KMS-11 (cell line): ENCODE measurements around the gene DDX54.

Source experiments
- H2AFZ ChIP-seq: fragments of 200-600 bp; sonication (generic); 2 replicates; pipeline ENCODE4 v1.6.1; 2016; ENCODE audit warnings: antibody characterized with exemption, mixed run types, low read depth
- H3K27ac ChIP-seq: fragments of 200-600 bp; sonication (generic); 2 replicates; pipeline ENCODE4 v1.6.1; 2016; ENCODE audit warnings: mild to moderate bottlenecking, mixed run types
- H3K27me3 ChIP-seq: fragments of 200-600 bp; sonication (generic); 2 replicates; pipeline ENCODE4 v1.6.1; 2017; ENCODE audit warnings: mild to moderate bottlenecking, low read depth, mixed run types, moderate library complexity; ENCODE audit not compliant: insufficient read depth
- H3K36me3 ChIP-seq: fragments of 200-600 bp; sonication (generic); 2 replicates; pipeline ENCODE4 v1.6.1; 2017; ENCODE audit warnings: mild to moderate bottlenecking, mixed run types; ENCODE audit not compliant: insufficient read depth
- H3K4me1 ChIP-seq: fragments of 200-600 bp; sonication (generic); 2 replicates; pipeline ENCODE4 v1.6.1; 2016; ENCODE audit warnings: mild to moderate bottlenecking, low read depth, mixed run types; ENCODE audit not compliant: poor library complexity, severe bottlenecking
- H3K4me2 ChIP-seq: fragments of 200-600 bp; sonication (generic); 2 replicates; pipeline ENCODE4 v1.7.0; 2016; ENCODE audit warnings: mild to moderate bottlenecking, mixed run types
- H3K4me3 ChIP-seq: fragments of 200-600 bp; sonication (generic); IDR thresholded peaks from 2 replicates; pipeline ENCODE4 v1.6.1; 2017; ENCODE audit warnings: low read depth, low read length, mixed read lengths; ENCODE audit not compliant: insufficient read depth
- H3K79me2 ChIP-seq: fragments of 200-600 bp; sonication (generic); 2 replicates; pipeline ENCODE4 v1.6.1; 2016; ENCODE audit warnings: low read depth, mixed run types; ENCODE audit not compliant: insufficient read depth
- H3K9ac ChIP-seq: fragments of 200-600 bp; sonication (generic); 2 replicates; pipeline ENCODE4 v1.6.1; 2016; ENCODE audit warnings: mild to moderate bottlenecking, mixed run types
- H4K20me1 ChIP-seq: fragments of 200-600 bp; sonication (generic); 2 replicates; pipeline ENCODE4 v1.6.1; 2016; ENCODE audit warnings: mild to moderate bottlenecking, mixed run types; ENCODE audit not compliant: insufficient read depth
- CTCF ChIP-seq: fragments of 200-600 bp; sonication (generic); conservative IDR thresholded peaks from 2 replicates; pipeline ENCODE4 v1.6.1; 2017; ENCODE audit warnings: low read depth, mild to moderate bottlenecking, antibody characterized with exemption, low read length, moderate library complexity, mixed read lengths

The DDX54 gene

GRCh38 chr12:113185180-113186032, at the start of gene DDX54, which contains the start of gene RITA1:
TSS of gene DDX54 (minus strand) at chr12:113185478. CDS start at chr12:113185451, 27 bp downstream.
TSS of gene RITA1 (plus strand) at chr12:113185721. CDS start at chr12:113186747, 1,026 bp downstream.
- Histone ChIP-seq H3K36me3 (no peaks in the 10 kb centered on the region), H3K27ac (peak within 1 kb of the TSS; percentile 95), H3K4me2 (peak within 1 kb of the TSS; percentile 63), H3K9ac (peak within 1 kb of the TSS; percentile 98), H3K4me1 (peaks cover 25% of the 10 kb centered on the region), H2AFZ (peak within 1 kb of the TSS; percentile 71), H3K79me2 (peaks cover 30% of the 10 kb centered on the region), H3K4me3 (no peak within 1 kb of the TSS), H4K20me1 (no peaks in the 10 kb centered on the region), H3K27me3 (no peaks in the 10 kb centered on the region)
- TF ChIP-seq CTCF: no peak

- Histone ChIP-seq H4K20me1 (no peaks in the 10 kb centered on the region), H3K4me1 (peaks cover 6% of the 10 kb centered on the region), H3K36me3 (no peaks in the 10 kb centered on the region), H3K27me3 (no peaks in the 10 kb centered on the region), H2AFZ (no peak overlapping the region), H3K9ac (no peak overlapping the region), H3K27ac (no peak overlapping the region), H3K4me2 (no peak overlapping the region), H3K4me3 (no peak overlapping the region), H3K79me2 (no peaks in the 10 kb centered on the region)
- no peak for TF ChIP-seq CTCF
Measured at GRCh38 chr12:113234483-113234882, 49.2 kb upstream of the DDX54 start.

GRCh38 chr12:113233967-113234366, 48.7 kb upstream of the DDX54 start:
- Histone ChIP-seq H2AFZ (no peak overlapping the region), H3K27ac (no peak overlapping the region), H3K9ac (no peak overlapping the region), H3K4me3 (no peak overlapping the region), H3K36me3 (no peaks in the 10 kb centered on the region), H3K4me2 (no peak overlapping the region), H3K4me1 (peaks cover 11% of the 10 kb centered on the region), H4K20me1 (no peaks in the 10 kb centered on the region), H3K27me3 (no peaks in the 10 kb centered on the region), H3K79me2 (no peaks in the 10 kb centered on the region)
- no peak for TF ChIP-seq CTCF

GRCh38 chr12:113232840-113233585, 47.7 kb upstream of the DDX54 start:
- Histone ChIP-seq H3K4me3 (no peak overlapping the region), H3K27me3 (no peaks in the 10 kb centered on the region), H3K4me1 (peaks cover 18% of the 10 kb centered on the region), H3K4me2 (no peak overlapping the region), H3K79me2 (no peaks in the 10 kb centered on the region), H4K20me1 (no peaks in the 10 kb centered on the region), H3K9ac (no peak overlapping the region), H3K36me3 (no peaks in the 10 kb centered on the region), H3K27ac (no peak overlapping the region), H2AFZ (no peak overlapping the region)
- no peak for TF ChIP-seq CTCF
